HG03135 (cell line): Measurements from ENCODE around the gene MBOAT2.
"Not testable (repeated sequence)": the region's sequence is repeated elsewhere in the genome, so short reads cannot be mapped to it uniquely, and the experiment has no call there.

ENCODE experiments used
- ATAC-seq: cut with Tn5 transposase; IDR thresholded peaks from one replicate; pipeline ENCODE4 v1.9.1; 2021; ENCODE audit warnings: mild to moderate bottlenecking, moderate library complexity; ENCODE audit not compliant: unreplicated experiment

MBOAT2 gene

DNA sequence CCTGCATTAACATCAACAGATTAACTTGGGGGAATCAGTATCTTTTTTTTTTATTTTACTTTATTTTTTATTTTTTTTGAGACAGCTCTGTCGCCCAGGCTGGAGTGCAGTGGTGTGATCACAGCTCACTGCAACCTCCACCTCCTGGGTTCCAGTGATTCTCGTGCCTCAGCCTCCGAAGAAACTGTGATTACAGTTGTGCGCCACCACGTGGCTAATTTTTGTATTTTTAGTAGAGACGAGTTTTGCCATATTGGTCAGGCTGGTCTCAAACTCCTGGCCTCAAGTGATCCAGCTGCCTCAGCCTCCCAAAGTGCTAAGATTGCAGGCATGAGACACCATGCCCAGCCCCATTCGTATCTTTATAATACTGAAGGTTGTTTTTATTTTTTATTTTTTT, 99.6 kb downstream of the MBOAT2 start:
- ATAC-seq: not testable (repeated sequence)

DNA sequence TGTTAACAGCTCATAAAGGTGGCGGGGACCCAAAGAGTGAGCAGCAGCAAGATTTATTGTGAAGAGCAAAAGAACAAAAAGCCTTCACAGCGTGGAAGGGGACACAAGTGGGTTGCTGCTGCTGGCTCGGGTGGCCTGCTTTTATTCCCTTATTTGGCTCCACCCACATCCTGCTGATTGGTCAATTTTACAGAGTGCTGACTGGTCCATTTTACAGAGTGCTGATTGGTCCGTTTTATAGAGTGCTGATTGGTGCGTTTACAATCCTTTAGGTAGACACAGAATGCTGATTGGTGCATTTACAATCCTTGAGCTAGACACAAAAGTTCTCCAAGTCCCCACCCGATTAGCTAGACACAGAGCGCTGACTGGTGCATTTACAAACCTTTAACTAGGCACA, 100.7 kb downstream of the MBOAT2 start:
- not testable (repeated sequence) for ATAC-seq

DNA sequence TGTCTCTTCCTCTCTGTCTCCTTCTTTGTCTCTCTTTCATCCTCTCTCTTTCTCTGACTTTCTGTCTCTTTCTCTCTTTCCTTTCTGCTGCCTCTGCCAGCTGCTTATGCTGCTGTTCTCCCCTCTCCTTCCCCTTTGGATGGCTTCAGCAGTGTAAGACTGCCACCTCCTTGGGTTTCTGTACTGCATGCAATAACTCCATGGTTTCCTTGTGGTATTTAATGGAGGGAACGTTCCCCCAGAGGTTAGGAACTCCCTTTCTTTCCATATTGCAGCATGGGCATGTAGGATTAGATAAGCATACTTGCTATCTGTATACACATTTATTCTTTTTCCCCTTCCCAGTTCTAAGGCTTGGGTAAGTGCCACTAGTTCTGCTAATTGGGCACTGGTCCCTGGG, 106.3 kb downstream of the MBOAT2 start:
- not testable (repeated sequence) for ATAC-seq

DNA sequence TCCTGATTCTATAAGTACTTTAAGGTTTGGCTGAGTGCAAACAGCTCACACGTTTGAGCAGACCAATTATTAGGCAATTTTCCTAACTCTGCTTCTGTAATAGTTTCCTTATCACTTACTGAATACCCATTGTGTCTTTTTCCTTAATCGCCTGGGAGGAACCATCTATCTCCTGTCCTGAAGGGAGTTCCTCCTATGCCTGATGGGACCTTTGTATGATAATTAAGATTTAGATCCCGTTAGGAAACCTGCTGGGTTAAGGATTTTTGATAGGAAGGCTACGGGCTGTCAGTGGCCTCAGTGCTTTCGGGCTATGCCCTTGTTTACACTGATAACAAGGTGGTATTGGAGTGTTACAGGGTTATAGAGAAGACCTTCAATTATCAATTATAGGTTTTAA, 106.8 kb downstream of the MBOAT2 start:
- ATAC-seq: not testable (repeated sequence)

DNA sequence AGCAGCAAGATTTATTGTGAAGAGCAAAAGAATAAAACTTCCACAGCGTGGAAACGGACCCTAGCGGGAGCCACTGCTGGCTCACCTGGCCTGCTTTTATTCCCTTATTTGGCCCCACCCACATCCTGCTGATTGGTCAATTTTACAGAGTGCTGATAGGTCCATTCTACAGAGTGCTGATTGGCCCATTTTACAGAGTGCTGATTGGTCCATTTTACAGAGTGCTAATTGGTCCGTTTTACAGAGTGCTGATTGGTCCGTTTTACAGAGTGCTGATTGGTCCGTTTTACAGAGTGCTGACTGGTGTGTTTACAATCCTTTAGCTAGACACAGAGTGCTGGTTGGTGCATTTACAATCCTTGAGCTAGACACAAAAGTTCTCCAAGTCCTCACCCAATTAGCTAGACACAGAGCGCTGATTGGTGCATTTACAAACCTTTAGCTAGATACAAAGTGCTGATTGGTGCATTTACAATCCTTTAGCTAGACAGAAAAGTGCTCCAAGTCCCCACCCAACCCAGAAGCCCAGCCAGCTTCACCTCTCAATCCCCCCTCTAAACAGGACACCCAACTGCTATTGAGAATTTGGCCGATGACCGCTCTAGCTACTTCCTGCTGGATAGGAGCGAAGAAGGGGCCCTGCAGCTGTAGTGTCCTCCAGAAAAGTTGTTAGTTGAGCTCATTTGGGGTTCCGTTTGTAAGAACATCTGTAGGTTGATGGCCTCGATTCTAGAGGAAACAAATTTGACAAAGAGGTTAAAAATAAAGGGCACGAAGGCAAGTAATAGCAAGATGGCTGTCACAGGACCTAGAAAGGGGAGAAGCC, 108.2 kb downstream of the MBOAT2 start:
- not testable (repeated sequence) for ATAC-seq

DNA sequence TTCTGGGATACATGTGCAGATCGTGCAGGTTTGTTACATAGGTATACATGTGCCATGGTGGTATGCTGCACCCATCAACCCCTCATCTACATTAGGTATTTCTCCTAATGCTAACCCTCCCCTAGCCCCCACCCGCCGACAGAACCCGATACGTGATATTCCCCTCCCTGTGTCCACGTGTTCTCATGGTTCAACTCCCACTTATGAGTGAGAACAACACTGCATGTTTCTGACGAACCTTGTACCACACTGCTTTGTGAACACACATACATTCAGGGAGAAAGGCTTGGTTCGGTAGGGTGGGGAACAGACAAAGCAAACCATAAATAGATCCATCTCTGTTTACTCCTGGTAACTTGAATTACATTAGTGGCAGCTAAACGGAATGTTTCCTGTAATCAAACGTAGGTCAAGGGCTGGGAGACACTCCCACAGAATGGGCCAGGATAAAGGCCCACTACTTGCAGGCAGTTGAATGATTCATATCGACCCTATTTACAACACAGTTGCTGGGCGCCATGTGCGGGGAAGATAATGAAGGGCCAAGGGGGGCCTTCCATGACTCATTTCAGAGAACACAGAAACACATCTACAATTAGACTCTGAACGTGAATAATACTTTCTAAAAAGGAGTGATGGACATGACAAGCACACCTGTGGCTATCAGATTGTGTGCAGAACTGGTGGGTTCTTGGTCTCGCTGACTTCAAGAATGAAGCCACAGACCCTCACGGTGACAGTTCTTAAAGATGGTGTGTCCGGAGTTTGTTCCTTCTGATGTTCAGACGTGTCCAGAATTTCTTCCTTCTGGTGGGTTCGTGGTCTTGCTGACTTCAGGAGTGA, 109.3 kb downstream of the MBOAT2 start:
- no peak for ATAC-seq

DNA sequence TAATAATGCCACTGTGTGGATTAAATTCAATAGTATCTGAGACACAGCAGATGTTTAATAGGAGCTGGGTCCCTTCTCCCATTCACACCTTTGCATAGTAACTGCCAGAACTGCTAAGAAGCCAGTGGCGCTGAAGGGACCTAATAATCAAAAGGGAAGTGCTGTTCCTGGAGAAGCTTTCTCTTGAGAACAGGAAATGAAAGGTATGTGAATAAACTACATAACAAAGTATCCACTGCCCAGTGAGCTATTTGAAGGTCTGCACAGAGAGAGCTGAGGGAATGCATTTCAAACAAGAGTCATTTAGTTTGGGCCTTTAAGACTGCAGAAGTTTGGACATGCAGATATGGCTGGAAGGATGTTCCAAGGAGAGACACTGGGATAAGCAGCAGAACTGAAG, 110.0 kb downstream of the MBOAT2 start:
- no peak for ATAC-seq

DNA sequence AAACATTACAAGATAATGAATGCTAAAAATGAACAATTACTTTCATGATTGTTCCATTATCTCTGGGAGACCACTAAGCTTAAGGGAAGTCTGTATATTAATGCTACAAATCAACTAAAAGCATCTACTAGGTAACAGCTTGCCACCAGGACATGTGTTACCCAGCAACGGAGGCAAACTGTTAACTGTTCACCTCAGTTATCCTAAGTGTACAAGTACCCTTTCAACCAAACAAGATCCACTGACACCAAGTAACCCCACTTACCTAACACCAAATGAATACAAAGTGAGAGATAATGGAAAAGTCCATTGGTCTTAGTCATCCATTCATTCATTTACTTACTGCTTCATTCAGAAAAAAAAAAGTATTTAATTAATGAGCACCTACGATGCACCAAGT, 111.4 kb downstream of the MBOAT2 start:
- ATAC-seq: no peak

DNA sequence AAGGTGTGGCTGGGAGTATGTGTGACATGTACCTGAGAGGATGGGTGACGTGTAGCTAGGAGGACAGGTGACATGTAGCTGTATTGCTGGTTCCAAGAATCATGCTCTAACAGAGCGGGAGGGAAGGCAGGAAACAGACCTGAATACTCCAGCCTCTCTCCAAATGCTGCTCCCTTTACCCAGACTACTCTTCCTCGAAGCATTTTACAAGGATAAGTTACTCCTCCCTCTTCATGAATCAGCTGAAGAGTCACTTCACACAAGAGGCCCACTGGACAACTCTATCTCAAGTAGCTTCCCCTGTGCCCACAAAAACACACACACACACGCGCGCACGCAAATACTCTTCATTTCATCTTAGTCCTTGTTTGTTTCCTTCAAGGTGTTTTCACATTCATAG, 113.5 kb downstream of the MBOAT2 start:
- ATAC-seq: no peak

DNA sequence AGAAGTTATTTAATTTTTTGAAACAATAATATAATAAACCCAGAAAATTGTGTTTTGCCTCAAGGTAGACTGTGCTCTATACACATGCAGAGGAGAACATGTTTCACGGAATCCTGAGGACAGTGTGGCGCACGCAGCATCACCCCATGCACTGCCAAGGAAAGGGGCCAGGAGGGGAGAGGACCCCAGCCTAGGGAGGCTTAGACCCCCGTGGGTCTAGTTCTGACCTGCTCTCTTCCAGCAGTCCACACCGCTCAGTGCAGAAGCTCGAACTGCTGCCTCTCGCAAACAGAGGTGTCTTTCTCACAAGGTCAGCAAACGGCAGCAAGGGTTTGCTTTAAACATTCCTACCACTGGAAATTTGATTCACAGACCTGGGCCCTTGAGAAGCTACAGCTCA, 114.5 kb downstream of the MBOAT2 start:
- ATAC-seq: no peak

DNA sequence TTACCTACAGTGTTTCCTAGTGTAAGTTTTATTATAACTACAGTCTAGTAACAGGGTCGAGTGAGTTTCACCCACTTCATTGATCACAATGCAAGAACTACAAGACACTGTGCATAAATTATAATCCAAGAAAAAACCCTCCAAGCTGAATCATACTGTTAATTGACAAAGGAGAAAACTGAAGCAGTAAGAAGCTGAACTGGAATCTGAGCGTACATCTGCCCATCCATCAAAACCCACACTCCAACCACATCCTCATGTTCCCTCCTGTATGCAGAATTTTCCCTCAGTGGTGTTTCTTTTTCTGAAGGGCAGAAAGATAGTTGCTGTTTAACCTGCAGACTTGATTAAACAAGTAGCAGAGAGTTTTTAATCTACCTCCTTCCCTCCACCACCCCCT, 116.6 kb downstream of the MBOAT2 start:
- ATAC-seq: no peak

DNA sequence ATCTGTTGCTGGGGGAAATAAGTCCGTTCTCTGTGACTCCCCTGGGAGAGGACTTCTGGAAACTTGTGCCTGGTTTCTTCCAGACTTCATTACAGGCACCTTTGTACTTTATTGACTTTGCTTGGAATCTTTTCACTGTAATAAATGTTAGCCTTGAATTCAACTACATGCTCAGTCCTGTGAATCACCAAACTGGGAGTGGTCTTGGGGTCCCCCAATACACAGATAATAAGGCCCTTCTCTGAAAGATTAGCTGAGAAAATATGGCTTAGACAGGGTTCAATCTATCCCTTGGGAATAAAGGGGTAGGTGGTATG, 117.3 kb downstream of the MBOAT2 start:
- ATAC-seq: no peak

DNA sequence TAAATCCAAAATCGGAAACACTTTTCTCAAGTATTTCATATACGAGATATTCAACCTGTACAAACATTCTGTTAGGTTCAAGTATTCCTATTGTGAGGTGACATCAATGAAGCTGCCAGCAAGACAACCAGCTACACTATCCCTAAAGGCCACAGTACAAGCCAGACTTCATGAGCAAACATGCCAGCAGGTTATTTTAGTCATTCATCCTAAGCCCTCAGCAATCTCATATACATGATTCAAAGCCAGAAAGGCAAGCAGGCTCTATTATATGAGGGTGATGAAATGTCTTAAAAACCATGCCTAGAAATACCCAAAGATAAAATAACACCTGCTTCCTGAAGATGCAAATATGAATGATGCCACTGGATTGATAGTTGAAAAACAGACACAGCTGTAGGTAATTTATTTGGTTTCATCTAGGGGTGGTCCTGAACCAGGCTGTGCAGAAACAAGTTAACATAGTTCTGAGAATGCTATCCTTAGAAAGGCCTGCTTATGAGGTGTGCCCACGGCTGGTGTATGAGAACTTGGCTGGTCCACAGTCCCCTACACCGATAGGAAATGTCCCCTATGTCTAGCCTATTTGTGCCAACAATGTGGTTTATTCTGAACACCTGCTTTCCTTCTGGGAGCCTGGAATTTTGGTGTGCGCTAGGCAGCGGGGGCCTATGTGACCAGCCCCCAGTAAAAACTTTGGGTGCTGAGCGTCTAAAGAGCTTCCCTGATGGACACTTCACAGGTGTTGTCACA, 117.9 kb downstream of the MBOAT2 start:
- no peak for ATAC-seq

DNA sequence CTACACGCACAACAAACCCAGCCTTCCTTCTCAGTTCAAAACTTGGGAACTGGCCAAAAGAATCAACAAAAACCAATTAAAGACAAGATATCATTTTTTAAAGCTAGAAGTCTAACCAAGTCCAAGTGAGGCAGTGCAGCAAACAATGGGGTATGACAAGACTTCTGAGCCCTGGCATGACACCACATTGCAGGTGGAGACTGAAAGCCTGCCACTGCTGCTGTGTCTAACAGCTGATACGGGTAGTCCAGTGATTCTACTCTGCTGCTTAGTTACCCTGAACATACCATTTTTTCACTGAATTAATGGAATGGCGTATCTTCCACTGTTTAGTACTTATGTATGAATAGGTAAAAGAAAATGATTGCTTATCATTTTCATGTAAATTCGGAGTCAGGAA, 118.7 kb downstream of the MBOAT2 start:
- no peak for ATAC-seq

DNA sequence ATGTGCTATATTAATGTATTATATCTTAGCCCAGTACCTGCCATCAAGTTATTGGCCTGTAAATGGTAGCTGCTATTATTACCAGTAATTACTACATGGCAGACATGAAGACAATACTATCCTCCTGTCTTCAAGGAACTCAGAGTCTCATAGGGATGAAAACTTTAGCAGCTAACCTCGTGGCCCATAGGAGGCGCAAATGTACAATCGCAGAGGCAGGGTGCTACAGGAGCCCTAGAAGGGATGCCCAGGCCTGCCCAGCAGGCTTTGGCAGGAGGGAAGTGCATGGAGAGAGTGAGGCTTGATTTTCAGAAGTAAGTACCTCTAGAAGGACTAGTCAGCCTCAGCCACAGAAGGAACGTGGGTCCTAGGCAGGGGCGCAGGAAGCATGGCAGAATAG, 121.4 kb downstream of the MBOAT2 start:
- no peak for ATAC-seq

DNA sequence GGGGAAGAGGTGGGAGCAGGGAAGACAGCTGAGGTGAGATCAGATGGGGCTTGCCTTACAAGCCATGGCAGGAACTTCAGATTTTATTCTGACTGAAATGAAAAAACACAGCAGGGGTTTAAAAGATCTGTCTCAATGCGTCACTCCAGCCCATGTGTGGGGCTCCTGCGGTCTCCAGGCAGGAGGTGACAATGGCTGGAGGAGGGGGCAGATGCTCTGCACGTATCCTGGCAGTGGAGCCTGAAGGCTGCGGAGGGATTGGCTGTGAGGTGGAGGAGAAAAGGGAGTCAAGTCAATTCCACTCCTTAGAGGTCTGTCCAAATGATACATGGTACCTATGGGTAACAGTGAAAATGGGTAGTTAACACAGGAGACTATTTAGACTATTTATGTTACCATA, 125.6 kb downstream of the MBOAT2 start:
- ATAC-seq: no peak

DNA sequence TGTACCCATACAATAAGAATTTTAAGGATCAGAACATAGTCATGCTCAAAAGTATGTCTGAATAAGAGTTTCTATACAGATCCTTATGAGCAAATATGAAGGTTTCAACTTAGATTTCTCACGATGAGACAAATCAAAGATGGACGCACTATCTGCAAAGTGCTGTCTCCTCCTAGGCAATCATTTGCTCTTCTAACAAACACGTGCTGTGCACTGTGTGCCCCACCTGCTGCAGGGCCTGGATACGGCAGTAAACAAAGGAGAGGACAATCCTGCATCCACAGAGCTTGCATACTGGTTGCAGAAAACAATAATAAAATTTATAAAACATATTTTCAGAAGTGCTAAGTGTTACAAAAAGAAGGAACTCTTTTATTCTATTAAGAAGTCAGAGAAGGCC, 126.2 kb downstream of the MBOAT2 start:
- no peak for ATAC-seq

DNA sequence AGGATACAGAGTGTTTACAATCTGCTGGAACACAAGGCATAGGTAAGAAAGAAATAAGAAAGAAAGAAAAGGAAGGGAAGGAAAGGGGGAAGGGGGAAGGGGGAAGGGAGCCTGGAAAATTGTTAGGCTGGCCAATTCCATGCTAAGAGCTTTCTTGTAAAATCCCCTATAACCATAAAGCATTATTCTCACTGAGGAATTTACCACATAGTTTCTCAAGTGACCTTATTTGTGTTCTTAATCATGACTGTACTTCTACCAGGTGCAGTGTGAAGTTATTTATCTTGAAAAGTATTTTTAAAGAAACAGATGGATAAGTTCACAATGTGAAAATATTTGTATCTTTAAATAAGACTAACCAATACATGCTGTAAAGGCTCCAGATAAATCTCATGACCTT, 126.9 kb downstream of the MBOAT2 start:
- ATAC-seq: no peak

DNA sequence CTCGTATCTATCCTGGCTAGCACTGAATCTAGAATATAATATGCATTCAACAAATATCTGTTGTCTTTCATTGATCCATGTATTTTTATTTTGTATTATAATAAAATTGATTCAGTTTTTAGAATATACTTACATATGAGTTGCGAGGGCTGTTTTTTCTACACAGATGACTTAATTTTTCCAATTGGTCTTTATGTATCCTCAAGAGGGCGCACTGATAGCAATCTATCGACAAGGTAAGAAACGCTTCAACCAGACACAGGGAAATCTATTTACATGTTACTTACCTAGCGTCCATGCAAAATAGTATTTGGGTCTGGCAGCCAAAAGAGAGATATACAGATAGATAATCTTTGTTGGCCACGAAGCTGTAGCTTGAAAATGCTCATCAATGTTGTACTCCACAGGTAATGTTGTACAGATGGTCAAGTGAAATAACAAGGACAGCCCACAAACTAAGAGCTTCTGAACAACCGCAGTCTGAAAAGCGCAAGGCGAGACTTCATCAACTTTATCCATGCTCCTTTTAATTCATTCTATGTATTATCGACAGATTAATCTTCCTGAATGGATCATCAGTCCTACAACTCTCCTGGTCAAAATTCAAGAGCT, 130.6 kb downstream of the MBOAT2 start:
- ATAC-seq: no peak

DNA sequence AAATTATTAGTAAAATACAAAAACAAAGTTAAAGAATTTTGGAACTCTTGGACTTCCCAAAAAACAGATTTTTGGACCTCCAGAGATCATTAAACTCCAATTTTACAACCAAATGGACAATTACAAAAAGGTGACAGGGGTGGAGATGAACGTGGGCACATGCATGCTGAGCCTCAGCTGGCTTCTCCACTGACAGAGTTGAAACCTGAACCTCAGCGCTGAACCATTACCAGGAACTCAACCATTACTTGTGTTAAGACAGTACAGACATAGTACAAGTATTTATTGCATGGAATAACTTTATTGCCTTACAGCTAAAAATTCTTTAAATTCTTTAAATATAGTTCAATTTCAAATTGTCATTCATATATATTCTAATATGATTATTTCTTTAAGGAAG, 133.0 kb downstream of the MBOAT2 start:
- ATAC-seq: no peak

DNA sequence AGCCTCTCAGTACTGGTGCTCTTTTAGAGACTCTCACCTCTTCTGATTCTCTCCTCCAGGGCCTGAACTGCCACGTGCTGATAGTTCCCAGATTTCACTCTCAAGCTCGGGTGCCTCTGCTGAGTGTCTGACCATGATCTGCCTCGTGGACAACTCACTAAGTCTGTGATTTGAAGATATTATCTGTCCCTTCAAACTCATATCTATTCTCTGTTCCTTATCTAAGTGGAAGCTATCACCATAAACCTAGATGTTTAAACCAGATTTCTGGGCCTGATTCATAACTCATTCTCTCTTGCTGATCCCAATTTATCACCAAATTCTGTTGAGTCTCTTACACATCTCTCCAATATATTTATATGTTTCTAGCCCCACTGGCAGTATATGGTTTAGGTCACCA, 136.1 kb downstream of the MBOAT2 start:
- ATAC-seq: no peak
